ENCODE measurements around the gene ZDHHC12.

ZDHHC12 gene

DNA sequence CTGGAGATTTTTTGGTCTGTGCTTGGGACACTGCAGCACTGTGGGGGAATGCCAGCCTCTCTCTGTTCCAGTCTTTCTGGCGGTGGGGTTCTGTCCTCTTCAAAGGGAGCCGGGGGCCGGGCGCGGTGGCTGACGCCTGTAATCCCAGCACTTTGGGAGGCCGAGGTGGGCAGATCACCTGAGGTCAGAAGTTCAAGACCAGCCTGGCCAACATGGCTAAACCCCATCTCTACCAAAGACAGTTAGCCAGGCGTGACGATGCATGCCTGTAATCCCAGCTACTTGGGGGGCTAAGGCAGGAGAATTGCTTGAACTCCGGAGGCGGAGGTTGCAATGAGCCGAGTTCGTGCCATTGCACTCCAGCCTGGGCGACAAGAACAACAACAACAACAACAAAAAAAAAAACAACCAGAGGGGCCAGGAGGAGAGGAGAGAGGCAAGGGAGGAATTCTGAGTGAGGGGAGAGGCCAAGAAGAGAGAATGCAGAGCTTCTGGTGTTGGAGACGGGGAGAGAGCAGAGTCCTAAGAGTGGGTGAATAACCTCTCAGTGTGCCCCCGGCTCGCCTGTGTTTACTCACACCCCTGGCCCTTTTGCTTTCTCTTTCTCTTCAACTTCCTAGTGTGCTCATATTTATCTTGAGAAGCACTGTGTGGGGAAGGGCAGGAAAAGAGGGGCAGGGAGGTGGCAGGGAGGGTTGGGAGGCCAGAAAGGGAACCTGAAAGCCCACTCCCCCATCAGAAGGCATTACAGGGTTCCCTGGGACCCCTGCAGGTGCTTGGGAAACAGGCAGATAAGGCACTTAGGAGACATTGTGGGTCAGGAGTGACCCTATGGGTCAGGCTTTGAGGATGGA is 38.1 kb downstream of the ZDHHC12 start:
- DNase-seq (ENCODE audit: low spot score), result no peak

DNA sequence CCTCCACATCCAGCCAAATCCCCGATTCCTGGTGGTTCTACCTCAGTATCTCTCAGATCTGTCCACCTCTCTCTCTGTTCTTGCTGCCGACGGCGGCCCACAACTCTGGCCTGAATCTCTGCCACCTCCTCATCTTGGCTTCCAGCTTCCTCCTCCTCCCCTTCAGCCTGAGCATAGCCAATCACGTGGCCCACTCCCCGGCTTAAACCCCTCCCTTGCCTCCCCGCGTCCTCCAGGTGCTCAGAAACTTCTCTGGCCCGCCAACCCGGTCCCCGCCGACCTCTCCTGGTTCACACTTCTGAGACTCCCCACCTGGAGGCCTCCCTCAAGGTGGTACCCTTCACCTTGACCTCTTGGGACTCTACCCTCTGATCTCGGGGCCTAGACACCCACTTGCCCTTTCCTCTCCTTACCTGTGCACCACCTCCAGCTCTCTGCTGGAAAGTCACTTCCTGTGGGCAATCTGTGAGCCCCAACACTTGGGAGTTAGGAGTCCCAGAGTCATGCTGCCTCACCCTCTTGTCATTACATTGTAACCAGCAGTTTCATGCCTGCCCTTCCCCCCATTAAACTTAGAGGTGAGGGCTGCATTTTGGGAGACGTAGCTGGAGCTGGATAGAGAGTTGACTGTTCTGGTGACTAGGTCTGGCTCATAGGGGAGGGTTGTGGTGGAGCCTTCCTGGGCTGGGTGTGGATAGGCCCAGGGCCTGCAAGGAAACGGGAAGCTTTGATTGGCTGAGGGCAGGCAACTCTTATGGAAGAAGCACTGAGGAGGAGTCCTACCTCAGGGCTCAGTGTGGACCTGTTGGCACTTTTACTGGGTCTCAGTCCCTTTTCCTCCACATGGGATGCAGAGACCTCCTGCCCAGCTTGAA is 39.4 kb downstream of the ZDHHC12 start:
- peak; percentile 48 for DNase-seq (ENCODE audit: low spot score)

DNA sequence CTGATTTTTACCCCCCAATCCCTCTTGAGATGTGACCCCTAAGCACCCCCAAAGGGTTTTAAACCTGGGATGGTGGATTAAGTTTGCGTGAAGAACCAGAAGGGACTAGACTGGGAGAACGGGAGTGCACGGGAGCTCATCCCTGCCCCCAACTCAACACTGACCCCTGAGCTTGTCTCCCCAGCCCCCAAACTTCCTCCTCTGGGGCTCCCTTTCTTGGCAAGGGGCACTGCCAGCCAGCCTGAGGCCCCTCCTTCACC is 39.9 kb downstream of the ZDHHC12 start:
- DNase-seq (ENCODE audit: low spot score), result no peak

DNA sequence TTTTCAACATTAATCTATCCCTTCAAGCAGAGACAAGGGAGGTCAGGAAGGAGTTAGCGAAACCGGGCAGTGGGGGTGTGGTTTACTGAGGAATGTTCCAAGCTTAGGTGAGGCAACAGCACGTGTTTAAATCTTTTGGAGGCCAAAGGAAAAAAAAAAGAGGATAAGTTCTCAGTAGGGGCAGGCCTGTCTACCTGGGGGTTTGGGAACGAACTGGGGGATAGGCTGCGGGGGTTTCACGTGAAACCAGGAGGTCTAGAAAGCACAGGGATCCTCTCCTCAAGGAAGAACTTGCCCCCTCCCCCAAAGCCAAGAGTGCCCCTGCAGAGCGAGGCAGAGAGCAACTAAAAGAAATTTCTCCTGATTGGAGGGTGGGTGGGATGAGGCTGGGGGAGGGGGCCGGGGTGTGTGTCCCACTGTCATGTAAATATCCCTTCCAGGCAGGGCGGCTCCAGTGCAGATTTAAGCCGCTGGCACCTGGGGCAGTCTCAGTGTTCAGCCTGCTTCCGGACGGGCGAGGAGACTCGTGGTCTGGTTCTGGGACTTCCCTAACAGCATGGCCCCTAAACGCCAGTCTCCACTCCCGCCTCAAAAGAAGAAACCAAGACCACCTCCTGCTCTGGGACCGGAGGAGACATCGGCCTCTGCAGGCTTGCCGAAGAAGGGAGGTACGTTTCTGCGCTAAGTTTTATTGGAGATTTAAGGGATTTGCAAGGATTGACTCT is 40.4 kb downstream of the ZDHHC12 start:
- DNase-seq (ENCODE audit: low spot score), result no peak

DNA sequence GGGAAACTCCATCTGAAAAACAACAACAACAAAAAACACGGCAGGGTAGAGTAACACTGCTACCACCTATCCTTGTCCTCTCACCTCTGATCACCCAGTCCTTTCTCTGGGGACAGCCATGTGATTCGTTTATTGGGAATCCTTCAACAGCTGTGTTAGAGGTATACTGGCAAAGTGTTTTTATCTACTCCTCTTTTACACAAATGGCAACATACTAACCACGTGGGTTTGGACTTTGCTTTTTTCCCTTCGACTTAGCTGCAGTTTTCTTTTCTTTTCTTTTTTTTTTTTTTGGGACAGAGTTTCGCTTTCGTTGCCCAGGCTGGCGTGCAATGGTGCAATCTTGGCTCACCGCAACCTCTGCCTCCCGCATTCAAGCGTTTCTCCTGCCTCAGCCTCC is 46.1 kb downstream of the ZDHHC12 start:
- no peak for DNase-seq (ENCODE audit: low spot score)

DNA sequence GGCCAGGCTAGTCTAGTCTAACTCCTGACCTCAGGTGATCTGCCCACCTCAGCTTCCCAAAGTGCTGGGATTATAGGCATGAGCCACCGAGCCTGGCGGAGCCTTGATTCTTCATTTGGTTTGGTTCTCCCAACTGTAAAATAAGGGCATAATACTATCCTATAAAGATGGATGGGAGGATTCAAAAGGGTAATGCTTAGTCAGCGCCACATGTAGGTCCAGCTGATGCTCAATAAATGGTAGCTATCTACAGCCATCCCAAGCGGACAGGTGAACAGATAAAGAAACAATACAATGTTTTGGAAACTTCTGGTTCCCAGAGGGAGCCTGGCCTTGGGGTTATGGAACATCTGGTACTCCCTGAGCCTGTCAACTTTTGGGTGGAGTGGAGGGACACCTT is 48.5 kb downstream of the ZDHHC12 start:
- no peak for DNase-seq (ENCODE audit: low spot score)
